AG04449 (cell line): Measurements from ENCODE around the gene SLC35C1.

Source experiments
- CTCF ChIA-PET: fragments of 350-600 bp; formaldehyde crosslinking; extraction: SDS; loops from one replicate; lab custom pipeline; 2021; ENCODE audit warnings: antibody characterized with exemption; lab: Yijun Ruan, JAX
- POLR2A ChIA-PET: fragments of 400-600, 350-600 bp; formaldehyde crosslinking; extraction: SDS; loops from one replicate; lab custom pipeline; 2020; ENCODE audit warnings: antibody characterized with exemption, inconsistent platforms; lab: Yijun Ruan, JAX
- DNase-seq: peaks from one replicate; pipeline ENCODE4 v3.0.0-alpha.2; 2010; ENCODE audit warnings: low read depth, low spot score
- H3K4me3 ChIP-seq: 2 replicates; pipeline ENCODE4 v1.5.1; 2011; ENCODE audit warnings: low read depth, mild to moderate bottlenecking, control low read depth, low read length
- TF ChIP-seq, protein P1 (sequence below): IDR thresholded peaks from one replicate; pipeline ENCODE4 v1.5.1; 2011; ENCODE audit warnings: mild to moderate bottlenecking, moderate library complexity, low read length, control low read depth, inconsistent platforms; ENCODE audit not compliant: insufficient read depth; ENCODE audit errors: missing control alignments

SLC35C1 gene

DNA sequence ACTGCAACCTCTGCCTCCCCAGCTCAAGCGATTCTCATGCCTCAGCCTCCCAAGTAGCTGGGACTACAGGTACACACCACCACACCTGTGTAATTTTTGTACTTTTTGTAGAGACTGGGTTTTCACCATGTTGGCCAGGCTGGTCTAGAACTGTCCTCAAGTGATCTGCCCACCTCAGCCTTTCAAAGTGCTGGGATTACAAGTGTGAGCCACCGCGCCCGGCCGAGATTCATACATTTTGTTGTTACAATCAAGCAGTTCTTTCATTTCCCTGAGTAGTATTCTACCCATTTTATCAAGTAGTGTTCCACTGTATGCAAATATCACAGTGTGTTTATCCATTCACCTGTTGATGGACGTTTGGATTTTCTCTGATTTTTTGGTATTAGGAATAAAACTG is 26.6 kb upstream of the SLC35C1 start:
- TF ChIP-seq, protein P1, sequence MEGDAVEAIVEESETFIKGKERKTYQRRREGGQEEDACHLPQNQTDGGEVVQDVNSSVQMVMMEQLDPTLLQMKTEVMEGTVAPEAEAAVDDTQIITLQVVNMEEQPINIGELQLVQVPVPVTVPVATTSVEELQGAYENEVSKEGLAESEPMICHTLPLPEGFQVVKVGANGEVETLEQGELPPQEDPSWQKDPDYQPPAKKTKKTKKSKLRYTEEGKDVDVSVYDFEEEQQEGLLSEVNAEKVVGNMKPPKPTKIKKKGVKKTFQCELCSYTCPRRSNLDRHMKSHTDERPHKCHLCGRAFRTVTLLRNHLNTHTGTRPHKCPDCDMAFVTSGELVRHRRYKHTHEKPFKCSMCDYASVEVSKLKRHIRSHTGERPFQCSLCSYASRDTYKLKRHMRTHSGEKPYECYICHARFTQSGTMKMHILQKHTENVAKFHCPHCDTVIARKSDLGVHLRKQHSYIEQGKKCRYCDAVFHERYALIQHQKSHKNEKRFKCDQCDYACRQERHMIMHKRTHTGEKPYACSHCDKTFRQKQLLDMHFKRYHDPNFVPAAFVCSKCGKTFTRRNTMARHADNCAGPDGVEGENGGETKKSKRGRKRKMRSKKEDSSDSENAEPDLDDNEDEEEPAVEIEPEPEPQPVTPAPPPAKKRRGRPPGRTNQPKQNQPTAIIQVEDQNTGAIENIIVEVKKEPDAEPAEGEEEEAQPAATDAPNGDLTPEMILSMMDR = no peak
- no peak overlapping the region for H3K4me3 ChIP-seq

DNA sequence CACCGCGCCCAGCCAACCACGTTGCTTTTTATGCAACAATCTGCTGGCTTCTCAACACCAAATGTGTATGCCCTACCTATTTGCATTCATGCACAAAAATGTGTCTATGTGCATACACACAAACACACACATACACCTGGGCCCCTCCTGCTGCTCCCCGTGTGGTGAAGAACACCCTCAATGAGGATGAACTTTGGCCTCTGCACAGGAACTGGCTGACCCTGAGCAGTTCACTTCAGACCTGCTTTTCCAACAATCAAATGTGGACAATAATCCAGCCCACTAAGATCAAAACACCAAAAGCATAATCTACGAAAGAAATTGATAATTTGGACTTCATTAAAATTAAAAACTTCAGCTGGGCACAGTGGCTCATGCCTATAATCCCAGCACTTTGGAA is 25.3 kb upstream of the SLC35C1 start:
- H3K4me3 ChIP-seq = no peak overlapping the region
- TF ChIP-seq, protein P1 = no peak
- ChIA-PET POLR2A (no interaction called here), CTCF (no interaction called here)
- DNase-seq = no peak

More for the DNA sequence above, 26.6 kb upstream of the SLC35C1 start:
- no peak for DNase-seq
- ChIA-PET CTCF (interaction anchor here (14.9 kb wide), 1 partner anchor 406 kb away, joined by 252 read pairs; no protein-coding TSS in a partner anchor), POLR2A (no interaction called here)

DNA sequence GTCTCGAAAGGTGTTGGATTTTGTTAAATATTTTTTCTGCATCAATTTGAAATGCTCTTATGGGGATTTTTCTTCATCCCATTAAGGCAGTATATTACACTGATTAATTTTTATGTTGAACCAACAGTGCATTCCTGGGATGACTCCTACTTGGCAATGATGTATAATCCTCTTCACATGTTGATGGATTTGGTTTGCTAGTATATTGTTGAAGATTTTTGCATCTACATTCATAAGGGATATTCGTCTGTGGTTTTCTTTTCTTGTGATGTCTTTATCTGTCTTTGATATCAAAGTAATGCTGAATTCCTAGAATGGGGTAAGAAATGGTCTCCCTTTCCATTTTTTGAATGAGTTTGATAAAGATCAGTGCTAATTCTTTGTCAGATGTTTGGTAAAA is 18.7 kb upstream of the SLC35C1 start:
- H3K4me3 ChIP-seq = no peak overlapping the region
- DNase-seq = no peak
- CTCF ChIA-PET = no interaction called here
- POLR2A ChIA-PET = no interaction called here
- TF ChIP-seq, protein P1 = no peak

DNA sequence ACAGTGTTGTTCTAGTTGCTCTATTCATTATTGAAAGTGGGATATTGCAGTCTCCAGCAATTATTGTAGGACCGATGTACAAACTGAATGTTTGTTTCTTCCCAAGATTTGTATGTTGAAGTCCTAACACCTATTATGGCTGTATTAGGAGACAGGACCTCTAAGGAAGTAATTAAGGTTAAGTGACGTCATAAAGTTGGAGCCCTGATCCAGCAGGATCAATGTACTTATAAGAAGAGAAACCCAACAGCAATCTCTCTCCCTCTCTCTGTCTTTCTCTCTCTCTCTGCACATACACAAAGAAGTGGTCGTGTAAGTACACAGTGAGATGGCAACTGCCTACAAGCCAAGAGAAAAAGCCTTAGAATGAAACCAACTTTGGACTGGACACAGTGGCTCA is 16.1 kb upstream of the SLC35C1 start:
- H3K4me3 ChIP-seq = no peak overlapping the region
- ChIA-PET CTCF (no interaction called here), POLR2A (no interaction called here)
- TF ChIP-seq, protein P1 = no peak
- no peak for DNase-seq

DNA sequence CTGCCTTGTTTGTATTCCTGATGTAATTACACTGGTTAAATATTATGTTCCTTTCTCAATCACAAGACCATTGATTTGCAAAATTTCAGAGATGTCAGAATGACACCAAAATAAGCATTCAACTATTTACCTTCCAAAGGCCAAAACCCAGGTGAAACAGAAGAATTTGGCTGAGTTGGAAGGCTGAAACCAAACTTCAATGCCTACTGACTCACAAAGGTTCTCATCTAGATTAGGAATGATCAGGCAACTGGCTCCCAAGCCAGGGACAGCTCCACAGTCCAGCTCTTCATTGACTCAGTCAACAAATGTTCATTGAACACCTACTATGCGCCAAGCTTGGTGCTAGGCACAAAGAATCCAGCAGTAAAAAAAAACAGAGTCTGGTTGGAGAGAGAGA is 13.4 kb upstream of the SLC35C1 start:
- DNase-seq = no peak
- no peak overlapping the region for H3K4me3 ChIP-seq
- TF ChIP-seq, protein P1 = no peak
- ChIA-PET CTCF (interaction anchor here (7.4 kb wide), 1 partner anchor 20 kb away, joined by 46 read pairs; no protein-coding TSS in a partner anchor), POLR2A (no interaction called here)

DNA sequence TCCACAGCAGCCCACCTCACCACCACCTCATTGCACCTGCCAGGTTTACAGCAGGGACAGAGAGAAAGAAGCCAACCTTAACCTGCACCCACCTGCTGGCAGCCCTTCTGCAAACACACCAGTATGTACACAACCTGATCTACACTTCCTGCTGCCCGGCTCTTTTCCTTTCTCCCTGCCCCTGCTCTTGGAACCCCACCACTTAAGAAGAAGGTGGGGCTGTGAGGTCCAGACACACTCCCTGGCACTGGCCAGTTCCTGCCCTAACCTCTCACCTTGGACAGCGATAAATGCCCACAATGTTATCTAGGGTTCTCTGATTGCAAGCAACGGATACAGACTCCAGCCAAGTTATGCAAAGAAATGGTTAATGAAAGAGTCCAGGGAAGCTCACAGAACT is 10.8 kb upstream of the SLC35C1 start:
- DNase-seq = no peak
- no peak overlapping the region for H3K4me3 ChIP-seq
- TF ChIP-seq, protein P1 = no peak
- ChIA-PET CTCF (interaction anchor here (7.4 kb wide), 1 partner anchor 23 kb away, joined by 46 read pairs; no protein-coding TSS in a partner anchor), POLR2A (no interaction called here)
